ENCODE data around the gene DAPK1. TPM values are rescaled to one million over a fixed set of nuclear protein-coding genes. Genes with fewer than 3 reads are reported as not detected.

DAPK1 gene
- total RNA-seq, 1 donor from 2014 or later, result 27.0 TPM

- no peak for DNase-seq (ENCODE audit: low read depth in 2 of 2)
These were observed 166.7 kb downstream of the DAPK1 start for GRCh38 chr9:87664153-87665060.

- DNase-seq (ENCODE audit: low read depth in 2 of 2), result no peak
These were observed 167.8 kb downstream of the DAPK1 start for GRCh38 chr9:87665505-87665904.

GRCh38 chr9:87667164-87667738 is 169.6 kb downstream of the DAPK1 start:
- peak in 1 of 2 donors; percentile 32 for DNase-seq (ENCODE audit: low read depth in 2 of 2)

- DNase-seq (ENCODE audit: low read depth in 2 of 2), result no peak
These were observed 170.6 kb downstream of the DAPK1 start for GRCh38 chr9:87668222-87668621.

- no peak for DNase-seq (ENCODE audit: low read depth in 2 of 2)
These were observed 171.1 kb downstream of the DAPK1 start for GRCh38 chr9:87668722-87669121.

GRCh38 chr9:87670572-87671264 is 173.1 kb downstream of the DAPK1 start:
- DNase-seq (ENCODE audit: low read depth in 2 of 2), result no peak

GRCh38 chr9:87671478-87671877 is 173.8 kb downstream of the DAPK1 start:
- no peak for DNase-seq (ENCODE audit: low read depth in 2 of 2)

- DNase-seq (ENCODE audit: low read depth in 2 of 2), result peak in 1 of 2 donors; percentile 40
These were observed 174.3 kb downstream of the DAPK1 start for GRCh38 chr9:87671925-87672324.

GRCh38 chr9:87672586-87672985 is 174.9 kb downstream of the DAPK1 start:
- DNase-seq (ENCODE audit: low read depth in 2 of 2), result no peak

- DNase-seq (ENCODE audit: low read depth in 2 of 2), result no peak
These were observed 175.9 kb downstream of the DAPK1 start for GRCh38 chr9:87673446-87674120.

GRCh38 chr9:87674565-87675299 is 177.1 kb downstream of the DAPK1 start:
- DNase-seq (ENCODE audit: low read depth in 2 of 2), result no peak

- no peak for DNase-seq (ENCODE audit: low read depth in 2 of 2)
These were observed 178.3 kb downstream of the DAPK1 start for GRCh38 chr9:87675906-87676515.

GRCh38 chr9:87676976-87677775 is 179.5 kb downstream of the DAPK1 start:
- DNase-seq (ENCODE audit: low read depth in 2 of 2), result peak in 1 of 2 donors; percentile 30

- no peak for DNase-seq (ENCODE audit: low read depth in 2 of 2)
These were observed 180.3 kb downstream of the DAPK1 start for GRCh38 chr9:87677776-87678587.

GRCh38 chr9:87678650-87679355 is 181.1 kb downstream of the DAPK1 start:
- peak; percentile 66 to 76 for DNase-seq (ENCODE audit: low read depth in 2 of 2)

- DNase-seq (ENCODE audit: low read depth in 2 of 2), result no peak
These were observed 183.8 kb downstream of the DAPK1 start for GRCh38 chr9:87681271-87682061.

- no peak for DNase-seq (ENCODE audit: low read depth in 2 of 2)
These were observed 184.4 kb downstream of the DAPK1 start for GRCh38 chr9:87682085-87682484.
